GM12878 (cell line): ENCODE results near the gene POC1B.

Experiments used
- EZH2 ChIP-seq: IDR thresholded peaks from 2 replicates; pipeline ENCODE4 v1.6.1; 2012; ENCODE audit warnings: low read depth, mild to moderate bottlenecking, control low read depth, inconsistent platforms, low read length, borderline replicate concordance; ENCODE audit not compliant: control insufficient read depth
- IKZF1 ChIP-seq: fragments of 450-650 bp; conservative IDR thresholded peaks from 2 replicates; pipeline ENCODE4 v1.6.1; 2017; ENCODE audit warnings: antibody characterized with exemption, mild to moderate bottlenecking
- SIX5 ChIP-seq: IDR thresholded peaks from 2 replicates; pipeline ENCODE4 v1.6.1; 2011; ENCODE audit warnings: mild to moderate bottlenecking, low read depth, low read length, moderate library complexity; ENCODE audit not compliant: severe bottlenecking
- SRF ChIP-seq, 2 experiments: IDR thresholded peaks; 2 replicates each; pipeline ENCODE4 v1.6.1; 2011; ENCODE audit warnings: low read depth in 2 of 2, low read length in 2 of 2, mild to moderate bottlenecking in 1 of 2, moderate library complexity in 1 of 2
- TCF7 ChIP-seq: IDR thresholded peaks from 2 replicates; pipeline ENCODE4 v1.6.1; 2014; ENCODE audit warnings: antibody characterized with exemption, borderline replicate concordance
- TF ChIP-seq, protein P1 (sequence below), 3 experiments: IDR thresholded peaks in 2 of 3; conservative IDR thresholded peaks in 1 of 3; 2 replicates each; pipeline ENCODE4 v1.5.1; 2011; ENCODE audit warnings: low read depth in 3 of 3, low read length in 3 of 3, mild to moderate bottlenecking in 3 of 3, control low read depth in 2 of 3, moderate library complexity in 2 of 3, inconsistent platforms in 1 of 3, mixed read lengths in 1 of 3; ENCODE audit not compliant: control insufficient read depth in 2 of 3, insufficient read depth in 1 of 3; ENCODE audit errors: extremely low read depth in 1 of 3

DNA sequence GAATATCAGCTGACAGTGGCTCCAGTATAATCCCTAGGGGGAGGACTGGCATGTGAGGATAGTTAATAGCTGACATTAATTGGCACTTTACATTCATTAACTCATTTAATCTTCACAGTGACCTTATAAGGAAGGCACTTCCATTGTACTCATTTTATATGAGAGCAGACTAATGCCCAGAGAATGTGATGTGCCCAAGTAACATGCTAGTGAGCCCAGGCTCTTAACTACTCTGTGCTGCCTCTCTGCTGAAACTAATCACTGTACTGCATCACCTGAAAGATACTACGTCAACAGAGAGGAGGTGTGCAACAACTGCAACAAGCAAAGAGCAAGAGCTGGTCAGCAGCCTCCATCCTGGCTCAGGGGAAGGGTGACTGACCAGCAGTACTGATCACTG lies 41.4 kb downstream of the POC1B start:
- TF ChIP-seq EZH2 (no peak), IKZF1 (no peak), SIX5 (no peak), TCF7 (no peak), SRF (IDR thresholded peaks at IDR 0.05; ENCODE audit: low read depth in 2 of 2, low read length in 2 of 2) (no peak)
- TF ChIP-seq, protein P1, sequence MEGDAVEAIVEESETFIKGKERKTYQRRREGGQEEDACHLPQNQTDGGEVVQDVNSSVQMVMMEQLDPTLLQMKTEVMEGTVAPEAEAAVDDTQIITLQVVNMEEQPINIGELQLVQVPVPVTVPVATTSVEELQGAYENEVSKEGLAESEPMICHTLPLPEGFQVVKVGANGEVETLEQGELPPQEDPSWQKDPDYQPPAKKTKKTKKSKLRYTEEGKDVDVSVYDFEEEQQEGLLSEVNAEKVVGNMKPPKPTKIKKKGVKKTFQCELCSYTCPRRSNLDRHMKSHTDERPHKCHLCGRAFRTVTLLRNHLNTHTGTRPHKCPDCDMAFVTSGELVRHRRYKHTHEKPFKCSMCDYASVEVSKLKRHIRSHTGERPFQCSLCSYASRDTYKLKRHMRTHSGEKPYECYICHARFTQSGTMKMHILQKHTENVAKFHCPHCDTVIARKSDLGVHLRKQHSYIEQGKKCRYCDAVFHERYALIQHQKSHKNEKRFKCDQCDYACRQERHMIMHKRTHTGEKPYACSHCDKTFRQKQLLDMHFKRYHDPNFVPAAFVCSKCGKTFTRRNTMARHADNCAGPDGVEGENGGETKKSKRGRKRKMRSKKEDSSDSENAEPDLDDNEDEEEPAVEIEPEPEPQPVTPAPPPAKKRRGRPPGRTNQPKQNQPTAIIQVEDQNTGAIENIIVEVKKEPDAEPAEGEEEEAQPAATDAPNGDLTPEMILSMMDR (IDR thresholded peaks at IDR 0.05 in 2 of 3, conservative IDR thresholded peaks at IDR 0.05 in 1 of 3; ENCODE audit: control insufficient read depth in 2 of 3, extremely low read depth in 1 of 3, insufficient read depth in 1 of 3, low read depth in 3 of 3, low read length in 3 of 3) = no peak
